NCI-H2227 treated with DMSO at 0.1 percent for 48 hours (cell line): ENCODE results near the gene PSD2.

Experiments used
- DNase-seq: peaks from one replicate; lab custom pipeline; 2025; lab: John Stamatoyannopoulos, UW

The PSD2 gene

GRCh38 chr5:139811274-139811607 lies 15.6 kb downstream of the PSD2 start:
- no peak for DNase-seq

GRCh38 chr5:139812323-139812722 lies 16.7 kb downstream of the PSD2 start:
- no peak for DNase-seq

GRCh38 chr5:139812836-139813805 lies 17.5 kb downstream of the PSD2 start:
- DNase-seq = no peak

GRCh38 chr5:139814191-139814601 lies 18.6 kb downstream of the PSD2 start:
- DNase-seq = no peak

GRCh38 chr5:139814704-139815280 lies 19.2 kb downstream of the PSD2 start:
- DNase-seq = no peak

- DNase-seq = no peak
Observed at GRCh38 chr5:139816566-139816965, 21.0 kb downstream of the PSD2 start.

GRCh38 chr5:139817362-139817761 lies 21.8 kb downstream of the PSD2 start:
- no peak for DNase-seq

GRCh38 chr5:139817970-139818369 lies 22.4 kb downstream of the PSD2 start:
- no peak for DNase-seq

- no peak for DNase-seq
Observed at GRCh38 chr5:139820130-139820529, 24.5 kb downstream of the PSD2 start.

GRCh38 chr5:139820606-139821005 lies 25.0 kb downstream of the PSD2 start:
- no peak for DNase-seq

GRCh38 chr5:139821806-139822552 lies 26.4 kb downstream of the PSD2 start:
- no peak for DNase-seq

GRCh38 chr5:139822553-139823425 lies 27.2 kb downstream of the PSD2 start:
- DNase-seq = no peak

GRCh38 chr5:139823757-139824355 lies 28.2 kb downstream of the PSD2 start:
- DNase-seq = no peak

- no peak for DNase-seq
Observed at GRCh38 chr5:139825690-139826089, 30.1 kb downstream of the PSD2 start.

GRCh38 chr5:139828207-139828895 lies 32.7 kb downstream of the PSD2 start:
- no peak for DNase-seq

GRCh38 chr5:139829471-139829870 lies 33.9 kb downstream of the PSD2 start:
- no peak for DNase-seq

GRCh38 chr5:139831624-139832023 lies 36.0 kb downstream of the PSD2 start:
- no peak for DNase-seq

GRCh38 chr5:139833525-139833924 lies 37.9 kb downstream of the PSD2 start:
- no peak for DNase-seq

- no peak for DNase-seq
Observed at GRCh38 chr5:139835656-139836055, 40.0 kb downstream of the PSD2 start.

GRCh38 chr5:139836469-139837208 lies 41.0 kb downstream of the PSD2 start:
- DNase-seq = no peak
